Right renal cortex interstitium (tissue), 3 donors: ENCODE results near the gene DNALI1. TPM values are rescaled to one million over a fixed set of nuclear protein-coding genes. Genes with fewer than 3 reads are reported as not detected.

Experiments
- DNase-seq, 3 donors: peaks; one replicate each; pipeline ENCODE4 v3.0.0-alpha.2; 2013; ENCODE audit warnings: low read depth in 3 of 3, low spot score in 2 of 3
- polyA plus RNA-seq, 3 donors: library from polyadenylated mRNA; unstranded; fragments of 120-200 nt; gene quantifications; one replicate each; pipeline ENCODE4 v1.2.1, GENCODE V29; 2013; ENCODE audit not compliant: insufficient read length in 3 of 3

The DNALI1 gene
- polyA plus RNA-seq, 3 donors = 64.4 to 71.2 (median 66.9) TPM

DNA sequence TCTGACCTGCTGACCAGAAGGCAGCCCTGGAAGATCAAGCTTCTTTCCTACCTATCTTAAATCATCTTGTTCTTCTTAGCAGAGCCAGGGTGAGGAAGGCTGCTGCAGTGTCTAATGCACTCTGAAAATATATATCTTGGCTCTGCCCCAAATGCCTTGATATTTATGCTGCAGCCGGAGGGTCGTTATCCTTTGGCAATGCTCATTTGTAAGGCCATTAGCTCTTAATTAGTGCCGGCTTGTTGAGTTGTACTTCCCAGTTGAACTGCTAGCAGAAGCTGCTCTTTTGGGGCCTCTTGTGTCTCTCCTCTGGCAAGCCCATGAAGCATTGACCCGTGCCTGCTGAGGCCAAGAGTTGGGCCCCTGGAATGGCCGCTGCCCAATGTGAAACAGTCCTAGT lies 43.2 kb downstream of the DNALI1 start:
- no peak for DNase-seq

DNA sequence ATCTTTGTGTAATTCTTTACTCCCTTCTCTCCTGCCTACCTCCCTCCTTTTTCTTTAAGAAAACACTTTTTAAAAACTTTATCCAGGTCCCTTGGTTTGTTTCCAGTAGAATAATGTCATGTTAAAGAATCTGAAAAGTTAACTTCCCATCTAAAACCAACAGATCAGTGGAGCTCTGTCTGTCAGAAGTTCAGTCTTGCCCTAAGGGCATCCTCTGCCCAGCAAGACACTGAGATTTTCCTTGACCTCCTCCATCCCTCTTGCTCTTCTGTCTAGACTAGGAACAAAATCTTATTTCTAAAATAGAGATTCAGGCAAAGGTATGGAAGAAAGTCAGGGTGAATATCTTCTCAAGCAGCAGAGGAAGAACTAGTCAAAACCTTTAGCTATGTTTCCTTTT lies 44.7 kb downstream of the DNALI1 start:
- no peak for DNase-seq

GRCh38 chr1:37602750-37603694 lies 46.3 kb downstream of the DNALI1 start:
- DNase-seq = peak in 1 of 3 donors; percentile 18

- no peak for DNase-seq
Measured at GRCh38 chr1:37605061-37605650, 48.4 kb downstream of the DNALI1 start.

DNA sequence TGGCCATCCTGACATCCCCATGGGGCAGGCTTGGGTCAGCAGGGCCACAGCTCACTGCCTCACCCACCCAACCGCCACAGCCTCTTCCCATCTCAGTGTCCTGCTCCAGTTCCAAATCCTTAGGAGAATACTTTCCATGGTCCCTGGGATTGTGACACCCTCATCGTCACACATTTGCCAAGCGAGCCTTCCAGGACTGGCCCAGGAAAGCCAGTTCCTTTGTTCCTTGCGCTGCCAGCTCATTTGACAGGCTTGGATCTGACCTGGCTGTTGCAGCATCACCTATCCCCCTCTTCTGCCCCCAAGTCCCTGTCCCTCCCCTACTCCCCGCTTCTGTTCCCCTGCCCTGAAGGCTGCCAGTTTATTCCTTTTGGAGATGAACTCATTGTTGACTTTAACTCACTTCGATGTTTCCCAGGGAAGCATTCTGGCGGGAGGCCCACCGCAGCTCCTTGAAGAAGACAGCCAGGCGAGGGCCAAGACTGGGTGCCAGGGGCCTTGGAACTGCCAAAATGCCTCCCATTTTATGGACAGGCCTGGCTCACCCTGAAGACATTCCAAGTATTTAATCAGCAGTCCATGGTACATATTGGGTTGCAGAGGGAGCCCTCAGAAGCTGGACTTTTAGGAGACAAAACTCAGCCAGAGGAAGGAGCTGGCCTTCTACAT lies 49.2 kb downstream of the DNALI1 start:
- no peak for DNase-seq

DNA sequence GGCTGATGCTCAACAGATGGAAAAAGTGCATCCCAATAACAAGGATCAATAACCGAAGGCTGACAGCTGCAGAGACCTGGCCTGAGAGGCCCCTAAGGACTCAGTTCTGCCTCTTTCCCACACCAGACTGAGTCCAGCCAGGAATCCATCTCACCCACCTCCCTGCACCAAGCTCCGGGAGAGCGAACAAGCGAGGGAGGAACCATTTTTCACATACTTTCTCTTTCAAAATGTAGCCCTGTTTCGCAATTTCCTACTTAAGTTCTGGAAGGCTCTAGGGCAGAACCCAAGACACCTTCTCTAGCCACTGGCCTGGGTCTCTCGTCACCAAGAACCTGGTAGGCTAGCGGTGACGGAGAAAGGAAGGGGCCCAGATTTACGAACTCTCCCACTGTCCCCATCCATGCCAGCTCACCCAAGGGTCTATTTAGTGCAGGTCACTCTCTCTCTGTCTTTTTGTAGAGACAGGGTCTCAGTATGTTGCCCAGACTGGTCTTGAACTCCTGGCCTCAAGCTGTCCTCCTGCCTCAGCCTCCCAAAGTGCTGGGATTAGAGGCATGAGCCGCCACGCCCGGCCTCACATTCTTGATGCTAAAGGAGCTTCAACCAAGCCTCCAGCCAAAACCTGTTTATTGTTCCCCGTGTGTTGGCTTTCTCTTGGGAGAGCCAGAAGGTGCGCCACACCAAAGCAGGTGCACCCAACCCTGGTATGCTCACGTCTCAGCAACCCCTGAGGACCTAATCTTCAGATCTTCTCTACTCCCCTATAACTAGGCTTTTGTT lies 49.9 kb downstream of the DNALI1 start:
- DNase-seq = no peak

DNA sequence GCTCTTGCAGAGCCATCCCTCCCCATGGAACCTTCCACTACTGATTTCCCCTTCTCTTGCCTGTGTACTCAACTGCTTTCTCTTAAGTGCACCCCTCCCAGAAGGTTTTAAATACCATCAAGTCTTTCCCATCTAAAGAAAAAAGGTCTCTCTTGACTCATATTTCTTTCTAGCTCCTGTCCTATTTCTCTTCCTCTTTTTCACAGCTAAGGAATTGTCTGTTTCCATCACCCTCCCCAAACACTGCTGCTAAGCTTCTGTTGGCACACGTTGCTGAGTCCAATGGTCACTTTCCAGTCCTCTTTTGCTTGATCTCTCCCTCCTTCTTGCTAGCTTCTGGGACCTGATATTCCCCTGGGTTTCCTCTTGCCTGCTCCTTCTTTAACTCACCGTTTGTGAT lies 52.3 kb downstream of the DNALI1 start:
- DNase-seq = no peak

GRCh38 chr1:37609994-37610393 lies 53.3 kb downstream of the DNALI1 start:
- no peak for DNase-seq

- no peak for DNase-seq
Measured at GRCh38 chr1:37612186-37612585, 55.4 kb downstream of the DNALI1 start.

GRCh38 chr1:37614105-37614504 lies 57.4 kb downstream of the DNALI1 start:
- no peak for DNase-seq

DNA sequence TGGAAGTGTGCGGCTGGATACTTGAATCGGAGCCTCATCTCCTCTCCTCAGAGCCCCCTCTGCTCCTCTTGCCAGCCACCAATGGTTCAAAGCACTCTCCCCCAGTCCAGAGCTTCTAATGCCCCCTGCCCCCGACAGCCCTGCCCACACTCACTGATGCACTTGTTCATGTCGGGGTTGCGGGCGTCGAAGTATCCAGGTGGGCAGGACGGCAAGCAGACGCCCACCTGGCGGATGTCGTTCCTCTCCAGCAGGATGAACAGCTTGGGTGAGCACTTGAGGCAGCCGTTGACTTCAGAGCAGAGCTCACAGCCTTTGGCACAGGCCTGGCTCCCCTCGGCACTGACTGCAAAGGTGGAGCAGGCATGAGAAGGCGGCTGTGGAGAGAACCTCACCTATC lies 59.6 kb downstream of the DNALI1 start:
- DNase-seq = no peak

Other genes starting within 250 kb of the DNALI1 start
- gene ZC3H12A, start 82.4 kb upstream of the DNALI1 start, polyA plus RNA-seq = 1 to 10 TPM; 1.1 to 2.1 (median 1.7) TPM
- gene MEAF6, start 42.2 kb upstream of the DNALI1 start, polyA plus RNA-seq = 100 to 1,000 TPM in 2 of 3 donors, 10 to 100 TPM in 1; 94.2 to 109 (median 102) TPM
- 10 to 100 TPM; 13.4 to 15.1 (median 13.4) TPM for gene SNIP1, start 2.6 kb upstream of the DNALI1 start, polyA plus RNA-seq
- gene GNL2, start 39.0 kb downstream of the DNALI1 start, polyA plus RNA-seq = 10 to 100 TPM; 79.7 to 90.0 (median 85.8) TPM
- gene RSPO1, start 78.0 kb downstream of the DNALI1 start, polyA plus RNA-seq = 1 to 10 TPM; 4.1 to 6.3 (median 5.6) TPM
- 10 to 100 TPM; 18.0 to 18.8 (median 18.3) TPM for gene CDCA8, start 135.6 kb downstream of the DNALI1 start, polyA plus RNA-seq
- under 1 TPM; 0.06 to 0.11 (median 0.08) TPM for gene EPHA10, start 208.2 kb downstream of the DNALI1 start, polyA plus RNA-seq
- 1 to 10 TPM; 3.7 to 4.9 (median 4.7) TPM for gene MANEAL, start 236.9 kb downstream of the DNALI1 start, polyA plus RNA-seq